ENCODE measurements around the gene SURF4.
A peak's percentile ranks its signal among the peaks of the same experiment; 100 is the strongest.

Gene SURF4

GRCh38 chr9:133419005-133419404 lies 43.1 kb upstream of the SURF4 start:
- DNase-seq (ENCODE audit: extremely low read depth, low read depth): no peak
- no peak for TF ChIP-seq CTCF (IDR thresholded peaks at IDR 0.05; ENCODE audit: low read depth, low read length)

GRCh38 chr9:133417541-133418461 lies 41.9 kb upstream of the SURF4 start, which contains the start of gene REXO4:
Gene REXO4 (minus strand): TSS chr9:133418010. CDS start chr9:133417844, 166 bp downstream.
- no peak for TF ChIP-seq CTCF (IDR thresholded peaks at IDR 0.05; ENCODE audit: low read depth, low read length)
- DNase-seq (ENCODE audit: extremely low read depth, low read depth): peak; percentile 54

DNA sequence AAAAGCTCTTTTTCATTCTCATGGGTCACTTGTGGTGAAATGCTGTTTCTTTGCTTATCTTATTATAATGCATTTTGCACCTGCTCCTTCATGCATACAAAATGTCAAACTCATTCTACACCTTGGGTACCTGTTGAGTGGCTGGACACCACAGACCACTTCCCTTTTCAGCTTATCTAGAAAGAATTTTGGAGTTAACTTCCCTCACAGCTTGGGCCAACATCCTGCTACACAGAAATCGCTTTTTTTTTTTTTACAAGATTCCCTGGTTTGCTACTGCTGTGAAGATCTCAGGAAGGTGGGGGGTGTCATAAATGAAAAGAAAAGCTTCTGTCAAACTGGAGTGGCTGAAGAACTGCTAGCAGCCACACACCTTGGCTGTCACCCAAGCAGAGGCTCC lies 39.3 kb upstream of the SURF4 start:
- no peak for TF ChIP-seq CTCF (IDR thresholded peaks at IDR 0.05; ENCODE audit: low read depth, low read length)
- no peak for DNase-seq (ENCODE audit: extremely low read depth, low read depth)

GRCh38 chr9:133408042-133408441 lies 32.2 kb upstream of the SURF4 start:
- DNase-seq (ENCODE audit: extremely low read depth, low read depth): no peak
- no peak for TF ChIP-seq CTCF (IDR thresholded peaks at IDR 0.05; ENCODE audit: low read depth, low read length)

DNA sequence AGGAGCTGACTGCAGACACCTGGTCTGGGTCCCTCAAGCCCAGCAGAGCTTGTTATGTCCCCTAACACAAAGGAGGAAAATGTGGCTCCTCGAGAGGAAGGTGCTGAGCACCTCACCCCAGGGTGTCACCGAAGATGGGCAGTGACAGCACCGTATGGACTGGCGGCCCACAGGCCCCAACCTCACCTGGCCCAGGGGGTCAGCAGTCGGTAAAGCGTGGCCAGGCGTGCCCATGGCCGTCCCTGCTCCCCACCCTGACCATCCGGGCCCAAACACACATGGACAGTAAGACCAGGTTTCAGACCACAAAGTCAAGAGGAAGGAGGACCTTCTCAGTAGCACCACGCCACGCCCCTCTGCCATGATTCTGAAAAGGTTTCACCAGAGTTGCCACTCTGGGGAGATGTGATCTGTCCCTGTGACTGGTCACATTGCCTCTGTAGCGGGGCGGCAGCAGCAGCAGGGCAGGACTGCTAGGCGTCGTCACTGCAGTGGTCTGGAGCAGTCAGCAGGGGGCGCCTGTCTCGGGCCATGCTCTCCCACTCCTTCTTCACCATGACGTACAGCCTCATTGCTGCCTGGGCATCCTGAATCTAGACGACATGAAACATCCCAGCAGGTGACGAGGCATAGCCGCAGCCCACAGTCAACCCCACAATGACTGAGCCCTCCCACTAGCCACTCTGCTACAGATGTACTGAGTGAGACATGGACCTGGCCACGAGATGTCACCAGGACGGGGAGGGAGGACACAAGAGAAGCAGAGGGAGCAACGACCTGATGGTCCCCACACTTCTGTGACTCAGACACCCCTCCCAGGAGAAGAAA lies 30.8 kb upstream of the SURF4 start:
- DNase-seq (ENCODE audit: extremely low read depth, low read depth): peak; percentile 25
- TF ChIP-seq CTCF (IDR thresholded peaks at IDR 0.05; ENCODE audit: low read depth, low read length): peak; percentile 93

DNA sequence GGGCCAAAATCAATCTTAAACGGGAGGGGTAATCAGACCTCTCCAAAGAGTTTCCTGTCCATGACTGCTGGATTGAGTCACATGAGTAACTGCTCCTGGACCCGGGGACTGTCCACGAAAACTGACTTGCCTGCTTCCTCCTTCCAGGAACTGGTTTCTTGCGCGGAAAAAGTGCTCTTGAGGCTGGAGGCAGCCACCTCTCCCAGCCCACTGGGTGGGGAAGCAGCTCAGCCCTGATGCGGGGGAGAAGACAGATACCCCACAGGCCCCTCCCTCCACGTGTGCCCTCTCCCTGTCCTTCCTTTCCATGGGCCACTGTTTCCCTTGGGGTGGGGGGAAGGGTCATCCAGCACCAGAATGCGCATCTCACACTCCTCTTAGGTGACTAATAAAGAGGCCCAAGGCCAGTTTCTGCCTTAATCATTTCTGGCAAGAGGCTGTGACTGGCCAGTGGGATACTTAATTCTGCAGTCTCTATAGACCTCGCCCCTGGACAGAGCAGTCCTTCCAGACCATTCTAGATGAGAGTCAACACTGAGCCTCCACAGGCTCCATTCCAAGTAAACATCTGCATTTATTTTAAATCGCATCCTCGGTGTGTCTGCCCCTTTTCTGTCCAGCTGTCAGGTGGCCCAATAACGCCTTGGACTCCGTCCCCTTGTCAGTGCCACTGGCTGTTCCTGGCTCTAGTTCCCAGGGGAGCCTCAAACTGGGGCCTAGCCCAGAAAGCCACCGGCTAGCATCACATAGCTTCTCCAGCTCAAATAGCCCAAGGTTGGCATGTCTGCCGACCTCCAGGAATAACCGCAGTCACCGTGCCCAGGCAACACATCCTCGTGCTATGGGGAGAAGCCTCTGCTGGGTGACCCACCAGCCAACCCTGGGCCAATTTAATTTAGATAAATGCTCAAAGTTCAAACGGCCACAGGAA lies 29.9 kb upstream of the SURF4 start:
- TF ChIP-seq CTCF (IDR thresholded peaks at IDR 0.05; ENCODE audit: low read depth, low read length): no peak
- peak; percentile 7 for DNase-seq (ENCODE audit: extremely low read depth, low read depth)

All from AG09319 (cell line).